GM19328 (cell line): ENCODE measurements around the gene BCL2L12.
"Not testable (repeated sequence)": the region's sequence is repeated elsewhere in the genome, so short reads cannot be mapped to it uniquely, and the experiment has no call there.

Experiments used
- ATAC-seq: cut with Tn5 transposase; IDR thresholded peaks from one replicate; pipeline ENCODE4 v1.9.1; 2021; ENCODE audit warnings: mild to moderate bottlenecking, moderate library complexity; ENCODE audit not compliant: unreplicated experiment

Gene BCL2L12

GRCh38 chr19:49665351-49666119 is at the start of gene BCL2L12, which contains the start of gene IRF3:
Gene BCL2L12, plus strand, starts transcription at chr19:49665933. Its CDS starts 760 bp downstream, at chr19:49666693.
Gene IRF3, minus strand, starts transcription at chr19:49665857. Its CDS starts 1,019 bp downstream, at chr19:49664838.
- peak; percentile 71 for ATAC-seq

- ATAC-seq = no peak
Measured at GRCh38 chr19:49616532-49616931, 49.2 kb upstream of the BCL2L12 start.

- ATAC-seq = no peak
Measured at GRCh38 chr19:49616945-49617344, 48.8 kb upstream of the BCL2L12 start.

- ATAC-seq = not testable (repeated sequence)
Measured at GRCh38 chr19:49617860-49618259, 47.9 kb upstream of the BCL2L12 start.

GRCh38 chr19:49624967-49625910 is 40.5 kb upstream of the BCL2L12 start:
- no peak for ATAC-seq

- no peak for ATAC-seq
Measured at GRCh38 chr19:49626226-49626625, 39.5 kb upstream of the BCL2L12 start.

- ATAC-seq = no peak
Measured at GRCh38 chr19:49629659-49630058, 36.1 kb upstream of the BCL2L12 start.

- ATAC-seq = no peak
Measured at GRCh38 chr19:49631014-49631588, 34.6 kb upstream of the BCL2L12 start.

GRCh38 chr19:49631610-49632192 is 34.0 kb upstream of the BCL2L12 start:
- ATAC-seq = no peak

- no peak for ATAC-seq
Measured at GRCh38 chr19:49632576-49632975, 33.2 kb upstream of the BCL2L12 start.

GRCh38 chr19:49633273-49633672 is 32.5 kb upstream of the BCL2L12 start:
- not testable (repeated sequence) for ATAC-seq

- no peak for ATAC-seq
Measured at GRCh38 chr19:49635530-49636232, 30.1 kb upstream of the BCL2L12 start.

- no peak for ATAC-seq
Measured at GRCh38 chr19:49636233-49636932, 29.4 kb upstream of the BCL2L12 start.

GRCh38 chr19:49637821-49638738 is 27.7 kb upstream of the BCL2L12 start:
- no peak for ATAC-seq

- ATAC-seq = no peak
Measured at GRCh38 chr19:49639401-49640112, 26.2 kb upstream of the BCL2L12 start.

GRCh38 chr19:49640113-49640898 is 25.4 kb upstream of the BCL2L12 start, which contains the start of gene RRAS:
Gene RRAS, minus strand, starts transcription at chr19:49640143. Its CDS starts 45 bp downstream, at chr19:49640098.
- ATAC-seq = peak; percentile 57
